GM13977 (cell line): ENCODE data around the gene PPME1.

Source experiments
- DNase-seq: peaks from one replicate; pipeline ENCODE4 v3.0.0; 2012; ENCODE audit warnings: low spot score
- in situ Hi-C: fragments of 300-500 bp; cut with MboI; formaldehyde crosslinking; loops from one replicate; pipeline ENCODE4 v1.12.0; 2022; ENCODE audit warnings: low sequenced_read_pairs, low pct_unique_long_range_greater_than_20kb, mixed read lengths, inconsistent platforms; ENCODE audit not compliant: unreplicated experiment
- TF ChIP-seq, protein P1 (sequence below): IDR thresholded peaks from 2 replicates; pipeline ENCODE4 v1.5.1; 2012; ENCODE audit warnings: mild to moderate bottlenecking, control low read depth; ENCODE audit not compliant: insufficient read depth; ENCODE audit errors: extremely low read depth, missing control alignments

PPME1 gene

DNA sequence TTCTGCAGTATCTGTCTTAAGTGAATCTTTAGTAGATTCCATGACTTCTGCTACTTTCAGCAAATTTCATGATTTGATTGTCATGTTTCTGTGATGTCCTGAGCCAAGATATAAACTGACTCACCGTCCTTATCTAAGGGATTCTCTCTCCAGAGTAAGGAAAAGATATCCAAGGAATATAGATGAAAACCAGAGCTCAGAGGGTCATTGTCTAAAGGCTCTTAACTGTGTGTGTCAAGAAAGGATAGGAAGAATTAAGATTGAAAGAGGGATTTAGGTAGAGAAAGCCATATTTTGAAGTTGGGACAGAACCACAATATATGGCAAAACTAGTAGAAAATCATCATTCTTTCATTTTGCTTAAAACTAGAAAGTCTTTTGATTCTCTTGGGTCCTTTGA, 50.7 kb downstream of the PPME1 start:
- in situ Hi-C loops, result no loop called here
- no peak for DNase-seq
- TF ChIP-seq, protein P1, sequence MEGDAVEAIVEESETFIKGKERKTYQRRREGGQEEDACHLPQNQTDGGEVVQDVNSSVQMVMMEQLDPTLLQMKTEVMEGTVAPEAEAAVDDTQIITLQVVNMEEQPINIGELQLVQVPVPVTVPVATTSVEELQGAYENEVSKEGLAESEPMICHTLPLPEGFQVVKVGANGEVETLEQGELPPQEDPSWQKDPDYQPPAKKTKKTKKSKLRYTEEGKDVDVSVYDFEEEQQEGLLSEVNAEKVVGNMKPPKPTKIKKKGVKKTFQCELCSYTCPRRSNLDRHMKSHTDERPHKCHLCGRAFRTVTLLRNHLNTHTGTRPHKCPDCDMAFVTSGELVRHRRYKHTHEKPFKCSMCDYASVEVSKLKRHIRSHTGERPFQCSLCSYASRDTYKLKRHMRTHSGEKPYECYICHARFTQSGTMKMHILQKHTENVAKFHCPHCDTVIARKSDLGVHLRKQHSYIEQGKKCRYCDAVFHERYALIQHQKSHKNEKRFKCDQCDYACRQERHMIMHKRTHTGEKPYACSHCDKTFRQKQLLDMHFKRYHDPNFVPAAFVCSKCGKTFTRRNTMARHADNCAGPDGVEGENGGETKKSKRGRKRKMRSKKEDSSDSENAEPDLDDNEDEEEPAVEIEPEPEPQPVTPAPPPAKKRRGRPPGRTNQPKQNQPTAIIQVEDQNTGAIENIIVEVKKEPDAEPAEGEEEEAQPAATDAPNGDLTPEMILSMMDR, result no peak

DNA sequence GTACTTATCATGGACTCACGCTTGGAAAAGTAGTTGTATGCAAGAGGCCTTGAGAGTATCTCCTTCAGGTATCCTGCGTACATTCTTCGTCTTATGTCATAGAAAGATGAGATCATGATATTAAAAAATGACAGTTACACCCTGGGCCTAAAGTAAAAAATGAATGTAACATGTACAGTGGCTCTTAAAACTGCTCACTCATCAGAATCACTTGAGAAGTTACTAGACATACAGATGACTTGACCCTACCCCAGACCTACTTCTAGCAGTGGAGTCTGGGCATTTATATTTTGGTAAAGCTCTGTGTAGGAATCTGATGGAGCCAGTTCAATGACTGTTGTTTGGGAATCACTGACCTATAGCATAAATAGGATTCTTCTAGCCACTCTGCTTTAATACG, 54.5 kb downstream of the PPME1 start:
- in situ Hi-C loops, result no loop called here
- TF ChIP-seq, protein P1, result no peak
- no peak for DNase-seq

DNA sequence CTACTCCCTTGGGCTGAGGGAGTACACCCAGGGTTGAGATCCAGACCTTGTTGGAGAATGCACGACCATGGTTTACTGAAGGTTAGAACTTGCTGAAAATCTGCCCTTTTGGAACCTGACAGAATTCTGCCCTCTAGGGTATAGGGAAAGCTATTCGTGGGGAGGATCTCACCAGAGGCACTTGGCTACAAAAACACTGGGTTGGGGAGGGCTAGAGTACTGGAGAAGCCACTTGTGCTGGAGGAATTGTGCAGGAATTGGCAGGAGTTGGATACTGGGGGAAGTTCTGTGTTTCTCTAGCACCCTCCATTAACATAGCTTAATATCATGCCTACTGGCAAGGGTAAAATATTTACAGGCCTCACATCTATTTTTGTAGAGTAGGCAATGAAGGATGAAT, 55.8 kb downstream of the PPME1 start:
- TF ChIP-seq, protein P1, result no peak
- in situ Hi-C loops, result no loop called here
- no peak for DNase-seq

DNA sequence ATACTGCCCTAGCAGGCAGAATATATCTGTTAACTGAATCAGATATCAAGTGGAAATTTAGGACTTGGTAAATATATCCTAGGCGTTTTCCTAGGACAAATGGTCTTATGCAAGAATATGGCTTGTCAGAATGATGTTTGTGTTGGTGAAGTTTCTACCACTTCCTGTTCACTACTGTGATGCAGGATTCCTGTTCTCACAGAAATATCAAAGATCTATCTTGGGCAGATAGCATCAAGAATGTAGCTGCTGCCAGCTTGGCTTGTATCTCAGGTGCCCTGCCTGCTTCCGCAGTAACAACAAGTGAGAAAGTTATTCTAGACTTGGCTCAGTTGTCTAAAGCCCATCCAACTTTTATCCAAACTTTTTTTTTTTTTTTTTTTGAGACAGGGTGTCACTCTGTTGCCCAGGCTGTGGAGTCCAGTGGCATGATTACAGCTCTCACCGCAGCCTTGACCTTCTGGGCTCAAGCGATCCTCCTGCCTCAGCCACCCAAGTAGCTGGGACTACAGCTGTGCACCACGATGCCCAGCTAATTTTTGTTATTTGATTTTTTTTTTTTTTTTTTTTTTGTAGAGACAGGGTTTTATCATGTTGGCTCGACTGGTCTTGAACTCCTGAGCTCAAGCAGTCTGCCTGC, 61.3 kb downstream of the PPME1 start:
- TF ChIP-seq, protein P1, result no peak
- no peak for DNase-seq

DNA sequence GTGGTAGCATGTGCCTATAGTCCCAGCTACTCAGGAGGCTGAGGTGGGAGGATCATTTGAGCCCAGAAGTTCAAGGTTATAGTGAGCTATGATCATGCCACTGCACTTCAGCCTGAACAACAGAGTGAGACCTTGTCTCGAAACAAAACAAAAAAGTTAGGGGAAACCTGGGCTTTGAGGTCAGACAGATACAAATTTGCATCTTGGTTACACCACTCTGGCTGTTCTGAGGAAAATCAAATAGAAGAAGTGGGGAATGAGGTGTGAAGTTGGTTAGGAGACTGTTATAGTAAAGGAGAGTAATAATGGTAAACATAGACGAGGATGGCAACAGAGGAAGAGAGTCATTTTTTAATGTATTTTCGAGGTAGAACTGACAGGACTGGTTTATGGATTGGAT, 62.6 kb downstream of the PPME1 start:
- in situ Hi-C loops, result no loop called here
- TF ChIP-seq, protein P1, result no peak
- DNase-seq, result no peak

More for the DNA sequence above, 61.3 kb downstream of the PPME1 start:
- in situ Hi-C loops, result no loop called here

DNA sequence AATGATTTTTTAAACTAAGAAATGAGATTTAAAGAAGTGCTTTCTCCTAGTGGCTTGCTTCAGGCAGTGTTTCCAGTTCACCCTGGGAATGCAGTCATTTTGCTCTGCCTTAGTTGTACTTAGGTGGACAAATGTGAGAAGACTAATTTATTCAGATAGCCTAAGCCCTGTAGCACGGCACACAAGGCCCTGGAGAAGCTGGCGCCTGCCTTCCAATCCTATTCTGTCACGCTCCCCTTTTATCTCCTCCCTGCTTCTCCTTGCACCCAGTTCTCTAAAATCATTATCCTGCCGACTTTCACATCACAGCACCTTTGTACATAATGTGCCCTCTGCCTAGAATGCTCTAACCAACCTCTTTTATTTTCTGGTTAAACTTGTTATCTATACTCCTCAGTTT, 64.0 kb downstream of the PPME1 start:
- DNase-seq, result no peak
- in situ Hi-C loops, result no loop called here
- TF ChIP-seq, protein P1, result no peak
